Neural cell (in vitro differentiated cells): ENCODE data around the gene RALGPS2. TPM values are rescaled to one million over a fixed set of nuclear protein-coding genes. Genes with fewer than 3 reads are reported as not detected.

Experiments
- H2AFZ ChIP-seq: fragments of 200-600, 300-800 bp; sonication (generic), shearing (Covaris generic); 2 replicates; pipeline ENCODE4 v1.6.0; 2014; ENCODE audit warnings: low read depth, mild to moderate bottlenecking, antibody characterized with exemption, low read length, moderate library complexity
- H3F3A ChIP-seq: fragments of 200-600 bp; shearing (Covaris generic); 2 replicates; pipeline ENCODE4 v1.6.1; 2016; ENCODE audit warnings: mild to moderate bottlenecking, moderate library complexity, mixed read lengths, antibody characterized with exemption, low read length; ENCODE audit not compliant: insufficient read depth, poor library complexity, severe bottlenecking
- H3K27ac ChIP-seq: fragments of 200-600, 300-800 bp; sonication (generic), shearing (Covaris generic); 2 replicates; pipeline ENCODE4 v1.5.1; 2014; ENCODE audit warnings: mild to moderate bottlenecking, low read length, moderate library complexity
- H3K27me3 ChIP-seq: fragments of 300-800, 200-600 bp; sonication (generic), shearing (Covaris generic); 2 replicates; pipeline ENCODE4 v1.6.0; 2014; ENCODE audit warnings: mild to moderate bottlenecking, low read depth, low read length, moderate library complexity; ENCODE audit not compliant: insufficient read depth
- H3K36me3 ChIP-seq: fragments of 300-800, 200-600 bp; sonication (generic), shearing (Covaris generic); 2 replicates; pipeline ENCODE4 v1.5.1; 2014; ENCODE audit warnings: mild to moderate bottlenecking, antibody characterized with exemption, low read length, moderate library complexity; ENCODE audit not compliant: insufficient read depth
- H3K4me2 ChIP-seq: fragments of 300-800, 200-600 bp; sonication (generic), shearing (Covaris generic); 2 replicates; pipeline ENCODE4 v1.6.0; 2014; ENCODE audit warnings: mild to moderate bottlenecking, low read length
- H3K4me3 ChIP-seq: fragments of 300-800, 200-600 bp; sonication (generic), shearing (Covaris generic); 2 replicates; pipeline ENCODE4 v1.5.1; 2014; ENCODE audit warnings: mild to moderate bottlenecking, low read length, moderate library complexity
- H3K79me2 ChIP-seq: fragments of 200-600 bp; shearing (Covaris generic); replicated peaks from 2 replicates; pipeline ENCODE4 v1.6.0; 2014; ENCODE audit warnings: mild to moderate bottlenecking, low read length, moderate library complexity; ENCODE audit not compliant: insufficient read depth
- H3K9ac ChIP-seq: fragments of 300-800, 200-600 bp; sonication (generic), shearing (Covaris generic); 2 replicates; pipeline ENCODE4 v1.6.1; 2016; ENCODE audit warnings: mild to moderate bottlenecking, low read length, mixed read lengths
- H3K9me2 ChIP-seq: fragments of 200-600 bp; shearing (Covaris generic); 2 replicates; pipeline ENCODE4 v1.6.1; 2016; ENCODE audit warnings: mild to moderate bottlenecking, low read length, mixed read lengths; ENCODE audit not compliant: insufficient read depth
- H3K9me3 ChIP-seq: fragments of 200-600, 300-800 bp; sonication (generic), shearing (Covaris generic); 2 replicates; pipeline ENCODE4 v1.6.1; 2016; ENCODE audit warnings: mild to moderate bottlenecking, mixed run types, low read length, moderate library complexity, mixed read lengths
- H4K20me1 ChIP-seq: fragments of 200-600 bp; shearing (Covaris generic); 2 replicates; pipeline ENCODE4 v1.6.1; 2016; ENCODE audit warnings: mild to moderate bottlenecking, mixed run types; ENCODE audit not compliant: insufficient read depth
- EP300 ChIP-seq: fragments of 450-650 bp; conservative IDR thresholded peaks from 2 replicates; pipeline ENCODE4 v1.6.1; 2014; ENCODE audit warnings: antibody characterized with exemption, mild to moderate bottlenecking, moderate library complexity; ENCODE audit not compliant: poor library complexity, severe bottlenecking
- EZH2 ChIP-seq: fragments of 200-600, 300-800 bp; shearing (Covaris generic), sonication (generic); IDR thresholded peaks from 2 replicates; pipeline ENCODE4 v1.6.1; 2014; ENCODE audit warnings: antibody characterized with exemption, low read length, borderline replicate concordance, mild to moderate bottlenecking; ENCODE audit not compliant: insufficient read depth, poor library complexity, severe bottlenecking
- MXI1 ChIP-seq: fragments of 450-650 bp; conservative IDR thresholded peaks from 2 replicates; pipeline ENCODE4 v1.6.1; 2014; ENCODE audit warnings: antibody characterized with exemption, mild to moderate bottlenecking; ENCODE audit not compliant: poor library complexity, severe bottlenecking
- POLR2AphosphoS5 ChIP-seq: IDR thresholded peaks from 2 replicates; pipeline ENCODE4 v1.6.1; 2012
- RAD21 ChIP-seq: fragments of 450-650 bp; conservative IDR thresholded peaks from 2 replicates; pipeline ENCODE4 v1.6.1; 2014; ENCODE audit warnings: antibody characterized with exemption, mild to moderate bottlenecking, moderate library complexity
- REST ChIP-seq: IDR thresholded peaks from 2 replicates; pipeline ENCODE4 v1.6.1; 2012; ENCODE audit warnings: borderline replicate concordance
- SMC3 ChIP-seq: fragments of 450-650 bp; conservative IDR thresholded peaks from 2 replicates; pipeline ENCODE4 v1.6.1; 2014; ENCODE audit warnings: antibody characterized with exemption, mild to moderate bottlenecking, moderate library complexity; ENCODE audit not compliant: poor library complexity
- TAF1 ChIP-seq: IDR thresholded peaks from 2 replicates; pipeline ENCODE4 v1.6.1; 2012; ENCODE audit warnings: low read depth
- polyA plus RNA-seq: library from polyadenylated mRNA; depleted of rRNA; stranded (reverse); fragments of >200 nt; gene quantifications from 2 replicates; pipeline ENCODE4 v1.2.3, GENCODE V29; 2014
- TF ChIP-seq, protein P1 (sequence below): fragments of 450-650 bp; IDR thresholded peaks from 2 replicates; pipeline ENCODE4 v1.5.1; 2014; ENCODE audit warnings: antibody characterized with exemption, mild to moderate bottlenecking, moderate library complexity; ENCODE audit not compliant: poor library complexity, severe bottlenecking

RALGPS2 gene
- polyA plus RNA-seq, 1 donor from 2014 or later = 26.6 TPM

GRCh38 chr1:178946855-178947676 is 222.0 kb downstream of the RALGPS2 start:
- TF ChIP-seq RAD21 (no peak), TAF1 (no peak), MXI1 (no peak)
- Histone ChIP-seq H3K9me3 (no peaks in the 10 kb centered on the region), H3K9ac (no peak overlapping the region), H4K20me1 (no peaks in the 10 kb centered on the region), H3F3A (no peaks in the 10 kb centered on the region), H3K4me3 (no peak overlapping the region), H3K27ac (no peak overlapping the region), H3K9me2 (no peaks in the 10 kb centered on the region), H3K27me3 (no peaks in the 10 kb centered on the region), H3K36me3 (no peaks in the 10 kb centered on the region), H2AFZ (no peak overlapping the region), H3K4me2 (no peak overlapping the region), H3K79me2 (no peaks in the 10 kb centered on the region)

DNA sequence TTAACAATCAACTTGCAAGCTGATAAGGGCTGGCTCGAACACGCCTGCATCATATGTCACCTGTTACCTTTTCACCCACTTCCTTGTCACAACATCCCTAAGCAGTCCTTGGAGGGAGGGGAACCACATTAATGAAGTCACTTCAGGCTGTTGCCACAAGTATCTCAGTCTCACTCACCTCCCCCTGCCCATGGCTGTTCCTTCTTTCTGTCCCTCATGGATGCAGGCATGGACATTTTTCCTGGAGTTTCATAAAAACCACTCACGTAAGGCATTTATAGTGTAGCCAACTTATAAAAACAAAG is 222.6 kb downstream of the RALGPS2 start:
- Histone ChIP-seq H3K9me2 (no peaks in the 10 kb centered on the region), H3K36me3 (no peaks in the 10 kb centered on the region), H3F3A (no peaks in the 10 kb centered on the region), H3K4me3 (no peak overlapping the region), H3K9me3 (no peaks in the 10 kb centered on the region), H4K20me1 (no peaks in the 10 kb centered on the region), H3K79me2 (no peaks in the 10 kb centered on the region), H3K9ac (no peak overlapping the region), H3K4me2 (no peak overlapping the region), H3K27ac (no peak overlapping the region), H2AFZ (no peak overlapping the region), H3K27me3 (no peaks in the 10 kb centered on the region)
- TF ChIP-seq, protein P1, sequence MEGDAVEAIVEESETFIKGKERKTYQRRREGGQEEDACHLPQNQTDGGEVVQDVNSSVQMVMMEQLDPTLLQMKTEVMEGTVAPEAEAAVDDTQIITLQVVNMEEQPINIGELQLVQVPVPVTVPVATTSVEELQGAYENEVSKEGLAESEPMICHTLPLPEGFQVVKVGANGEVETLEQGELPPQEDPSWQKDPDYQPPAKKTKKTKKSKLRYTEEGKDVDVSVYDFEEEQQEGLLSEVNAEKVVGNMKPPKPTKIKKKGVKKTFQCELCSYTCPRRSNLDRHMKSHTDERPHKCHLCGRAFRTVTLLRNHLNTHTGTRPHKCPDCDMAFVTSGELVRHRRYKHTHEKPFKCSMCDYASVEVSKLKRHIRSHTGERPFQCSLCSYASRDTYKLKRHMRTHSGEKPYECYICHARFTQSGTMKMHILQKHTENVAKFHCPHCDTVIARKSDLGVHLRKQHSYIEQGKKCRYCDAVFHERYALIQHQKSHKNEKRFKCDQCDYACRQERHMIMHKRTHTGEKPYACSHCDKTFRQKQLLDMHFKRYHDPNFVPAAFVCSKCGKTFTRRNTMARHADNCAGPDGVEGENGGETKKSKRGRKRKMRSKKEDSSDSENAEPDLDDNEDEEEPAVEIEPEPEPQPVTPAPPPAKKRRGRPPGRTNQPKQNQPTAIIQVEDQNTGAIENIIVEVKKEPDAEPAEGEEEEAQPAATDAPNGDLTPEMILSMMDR = no peak
- TF ChIP-seq TAF1 = no peak
- TF ChIP-seq EP300 = no peak
- TF ChIP-seq POLR2AphosphoS5 = no peak
- TF ChIP-seq RAD21 = no peak
- no peak for TF ChIP-seq MXI1
- no peak for TF ChIP-seq EZH2
- TF ChIP-seq REST = no peak
- no peak for TF ChIP-seq SMC3
